GM18517 (cell line): ENCODE measurements around the gene USP31.

ENCODE experiments used
- ATAC-seq: cut with Tn5 transposase; IDR thresholded peaks from one replicate; pipeline ENCODE4 v1.9.1; 2021; ENCODE audit warnings: mild to moderate bottlenecking, moderate library complexity; ENCODE audit not compliant: unreplicated experiment

USP31 gene

DNA sequence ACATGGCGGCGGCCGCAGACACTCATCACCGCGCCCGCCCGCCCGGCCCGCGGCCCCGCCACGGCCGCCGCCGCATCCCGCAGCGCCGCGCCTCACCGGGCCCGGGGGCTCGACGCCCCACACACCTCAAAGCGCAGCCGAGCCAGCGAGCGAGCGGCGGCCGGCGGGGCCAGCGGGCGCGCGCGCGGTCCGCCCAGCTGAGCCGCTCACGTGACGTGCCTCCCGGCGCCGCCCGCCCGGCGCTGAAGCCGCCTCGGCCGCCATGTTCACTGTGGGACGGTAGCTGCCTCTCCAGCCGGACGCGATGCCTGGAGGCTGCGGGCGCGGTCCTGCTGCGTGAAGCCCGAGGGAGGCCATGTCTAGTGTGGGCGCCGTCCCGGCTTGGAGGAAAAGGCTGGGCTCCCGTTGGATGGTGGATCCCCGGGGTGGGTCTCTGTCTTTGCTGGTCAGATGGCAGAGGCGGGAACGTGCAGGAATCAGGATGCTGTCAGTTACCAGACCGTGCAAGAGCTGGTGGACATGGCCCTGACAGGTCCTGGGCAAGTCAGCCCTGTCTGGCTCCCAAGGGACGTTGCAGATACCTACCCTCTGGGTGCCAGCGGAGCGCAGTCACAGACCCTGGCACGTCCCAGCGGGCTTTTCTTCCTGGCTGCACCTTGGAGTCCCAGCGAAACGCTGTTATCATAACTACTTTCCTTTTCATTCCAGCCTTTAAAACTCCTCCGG is at the start of gene USP31:
Gene USP31 (minus strand): TSS at position 186 of the 726 bp plus-strand sequence. CDS start 182 bp downstream, at position 4.
- ATAC-seq = peak; percentile 90

DNA sequence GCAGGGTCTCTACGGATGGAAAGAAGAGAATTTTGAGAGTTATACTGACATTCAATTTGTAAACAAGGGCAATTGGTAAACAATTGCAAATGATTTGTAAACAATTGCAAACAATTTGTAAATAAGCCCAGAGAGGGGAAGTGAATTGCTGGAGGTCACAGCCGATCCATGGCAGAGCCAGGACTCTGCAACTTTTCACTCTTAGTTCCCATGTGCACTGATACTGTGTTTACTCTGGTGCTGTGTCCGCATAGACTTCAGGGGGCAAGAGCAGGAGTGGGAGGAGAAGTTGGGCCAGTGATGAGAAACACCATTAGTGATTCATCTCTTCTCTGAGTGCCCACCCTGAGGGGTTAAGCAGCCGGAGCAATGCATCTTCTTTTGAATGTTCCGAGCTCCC is 47.3 kb upstream of the USP31 start:
- ATAC-seq = no peak

- no peak for ATAC-seq
Observed at GRCh38 chr16:23195366-23195978, 46.2 kb upstream of the USP31 start.

GRCh38 chr16:23194497-23195221 is 45.4 kb upstream of the USP31 start:
- no peak for ATAC-seq

DNA sequence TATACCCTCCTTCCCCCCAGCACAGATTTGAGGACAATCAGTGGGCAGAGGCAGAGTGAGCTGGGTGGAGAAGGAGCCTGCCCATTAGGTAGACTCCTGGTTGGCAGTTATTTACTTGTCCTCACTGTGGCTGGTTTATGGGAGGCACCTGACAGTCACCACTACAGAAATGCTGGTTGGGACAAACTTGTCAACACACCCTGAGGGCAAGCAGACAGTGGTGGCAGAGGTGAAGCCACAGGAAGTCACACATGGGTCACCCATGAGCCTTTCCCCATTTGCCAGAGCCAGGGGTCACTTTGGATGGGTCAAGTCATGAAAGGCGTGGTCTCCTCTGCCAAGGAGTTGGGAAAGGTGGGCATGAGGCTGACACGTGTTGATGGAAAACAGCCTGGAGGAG is 39.7 kb upstream of the USP31 start:
- ATAC-seq = no peak

DNA sequence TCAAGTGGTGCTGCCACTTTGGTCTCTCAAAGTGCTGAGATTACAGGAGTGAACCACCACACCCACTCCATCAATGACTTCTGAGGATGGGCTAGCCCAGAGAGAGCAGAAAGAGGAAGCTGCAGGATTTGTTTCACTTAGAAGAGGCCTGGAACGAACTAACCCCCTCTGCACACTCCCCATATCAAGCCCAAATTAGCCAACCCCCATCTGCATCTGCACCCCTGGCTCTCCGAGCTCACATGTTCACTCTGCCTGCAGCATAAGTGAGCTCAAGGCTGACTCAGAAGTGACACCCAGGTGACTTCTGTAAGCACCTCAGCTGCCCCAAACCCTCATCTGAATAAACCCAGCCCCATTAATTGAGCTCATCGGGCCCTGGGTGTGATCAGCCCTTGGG is 38.1 kb upstream of the USP31 start:
- ATAC-seq = no peak

DNA sequence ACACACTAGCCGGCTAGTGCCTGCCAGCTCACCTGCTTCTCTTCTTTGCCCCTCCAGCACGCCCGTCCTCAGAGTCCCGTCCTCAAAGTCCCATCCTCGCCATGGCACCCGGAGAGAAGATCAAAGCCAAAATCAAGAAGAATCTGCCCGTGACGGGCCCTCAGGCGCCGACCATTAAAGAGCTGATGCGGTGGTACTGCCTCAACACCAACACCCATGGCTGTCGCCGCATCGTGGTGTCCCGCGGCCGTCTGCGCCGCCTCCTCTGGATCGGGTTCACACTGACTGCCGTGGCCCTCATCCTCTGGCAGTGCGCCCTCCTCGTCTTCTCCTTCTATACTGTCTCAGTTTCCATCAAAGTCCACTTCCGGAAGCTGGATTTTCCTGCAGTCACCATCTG is 36.9 kb upstream of the USP31 start:
- ATAC-seq = no peak

GRCh38 chr16:23185656-23186055 is 36.4 kb upstream of the USP31 start:
- no peak for ATAC-seq

- ATAC-seq = no peak
Observed at GRCh38 chr16:23183543-23183862, 34.3 kb upstream of the USP31 start.

DNA sequence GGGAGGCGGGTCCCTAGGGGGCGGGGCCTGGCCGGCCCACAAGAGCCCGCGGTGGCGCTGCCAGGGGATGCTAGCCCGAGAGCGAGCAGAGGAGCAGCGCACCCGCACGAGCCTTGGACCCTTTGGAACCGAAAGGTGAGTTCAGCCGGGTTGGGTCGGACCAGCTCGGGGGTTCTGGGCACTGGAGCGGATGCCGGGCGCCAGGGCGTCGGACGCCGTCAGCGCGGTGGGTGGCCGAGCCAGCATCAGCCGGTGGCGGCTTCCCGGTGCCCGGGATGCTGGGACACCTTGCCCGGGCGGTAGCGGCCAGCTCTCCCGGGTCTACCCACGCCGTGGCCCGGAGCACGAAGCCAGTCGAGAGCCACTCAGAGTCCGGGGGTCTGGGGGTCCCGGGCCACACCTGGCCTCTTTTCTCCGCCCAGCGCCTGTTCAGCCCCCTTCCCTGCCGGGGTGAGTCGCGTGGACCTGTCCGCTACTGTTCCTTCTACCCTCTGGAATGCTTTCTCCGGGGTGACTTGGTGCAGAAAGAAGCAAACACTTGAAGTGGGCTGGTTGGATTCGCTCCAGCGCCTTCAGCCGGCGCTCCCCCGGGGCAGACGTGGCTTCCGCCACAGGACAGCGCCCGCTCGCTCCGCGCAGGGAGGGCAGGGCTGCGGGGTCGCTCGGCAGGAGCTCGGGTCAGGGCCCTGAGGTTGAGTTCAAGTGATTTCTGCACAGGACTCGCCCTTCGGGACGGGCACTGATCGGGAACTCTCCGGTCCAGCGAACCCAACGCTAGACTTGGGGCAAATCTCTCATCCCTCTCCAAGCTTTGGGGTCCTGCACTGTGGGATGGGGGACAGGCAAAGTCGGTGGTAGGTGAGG is 33.7 kb upstream of the USP31 start, which contains the start of gene SCNN1G:
Gene SCNN1G (plus strand): TSS at position 67 of the 864 bp plus-strand sequence. CDS start 3,527 bp downstream, outside the sequence.
- ATAC-seq = peak; percentile 18

DNA sequence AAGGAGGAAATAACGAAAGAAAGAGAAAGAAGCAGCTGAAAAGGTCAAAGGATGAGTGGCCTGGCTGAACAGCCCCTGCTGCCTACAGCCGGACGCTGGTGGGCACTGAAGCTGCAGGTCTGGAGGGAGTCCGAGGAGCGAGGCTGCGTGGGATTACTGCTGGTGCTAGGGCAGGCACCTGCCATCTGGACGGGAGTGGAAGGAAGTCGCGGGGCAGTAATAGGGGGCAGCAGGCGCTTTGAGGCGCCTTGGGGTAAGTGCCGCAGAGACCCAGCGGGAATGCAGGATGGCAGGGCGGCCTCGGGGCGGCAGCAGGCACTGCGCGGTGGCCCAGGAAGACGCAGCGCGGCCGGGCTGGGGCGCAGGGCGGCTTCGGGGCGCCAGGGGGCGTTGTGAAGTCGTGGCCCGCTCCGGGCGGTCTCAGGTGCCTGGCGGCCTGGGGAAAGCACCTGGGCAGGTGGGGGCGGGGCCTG is 33.0 kb upstream of the USP31 start:
- ATAC-seq = peak; percentile 80

- no peak for ATAC-seq
Observed at GRCh38 chr16:23181506-23181905, 32.3 kb upstream of the USP31 start.

DNA sequence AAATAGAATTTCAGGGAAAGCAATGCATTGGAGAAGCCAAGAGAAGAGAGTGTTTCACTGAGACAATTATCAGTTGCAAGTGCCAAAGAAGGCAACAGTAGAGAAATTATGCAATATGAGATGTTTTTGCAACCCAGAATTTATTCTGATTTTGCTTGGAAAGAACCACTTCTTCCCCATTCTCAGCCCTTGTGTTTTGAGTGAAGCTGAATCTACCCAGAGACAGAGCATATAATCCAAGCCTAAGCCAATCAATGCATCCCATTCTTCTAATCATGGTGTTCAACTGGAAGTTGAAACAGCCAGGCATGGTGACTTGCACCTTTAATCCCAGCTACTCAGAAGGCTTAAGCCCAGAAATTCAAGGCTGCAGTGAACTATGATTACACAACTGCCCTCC is 26.4 kb upstream of the USP31 start:
- no peak for ATAC-seq

DNA sequence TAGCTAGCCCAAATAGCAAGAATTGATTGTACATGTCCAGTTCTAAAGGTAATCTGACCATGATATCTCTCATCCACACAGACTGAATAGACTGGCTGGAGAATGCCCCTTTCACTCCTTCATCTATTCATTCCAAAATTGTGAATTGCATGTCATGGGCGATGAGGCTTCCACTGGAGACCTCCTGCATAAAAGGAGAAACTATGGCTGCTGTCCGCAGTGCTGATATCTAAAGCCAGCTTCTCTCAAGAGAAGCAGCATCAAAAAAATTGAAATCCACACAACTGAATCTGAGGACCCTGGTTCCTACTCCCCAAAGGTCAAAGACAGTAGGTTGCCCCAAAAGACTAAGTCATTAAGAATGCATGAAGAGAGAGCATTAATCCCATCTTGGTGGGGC is 25.4 kb upstream of the USP31 start:
- no peak for ATAC-seq

- ATAC-seq = no peak
Observed at GRCh38 chr16:23172994-23173393, 23.7 kb upstream of the USP31 start.

- no peak for ATAC-seq
Observed at GRCh38 chr16:23172583-23172982, 23.3 kb upstream of the USP31 start.

DNA sequence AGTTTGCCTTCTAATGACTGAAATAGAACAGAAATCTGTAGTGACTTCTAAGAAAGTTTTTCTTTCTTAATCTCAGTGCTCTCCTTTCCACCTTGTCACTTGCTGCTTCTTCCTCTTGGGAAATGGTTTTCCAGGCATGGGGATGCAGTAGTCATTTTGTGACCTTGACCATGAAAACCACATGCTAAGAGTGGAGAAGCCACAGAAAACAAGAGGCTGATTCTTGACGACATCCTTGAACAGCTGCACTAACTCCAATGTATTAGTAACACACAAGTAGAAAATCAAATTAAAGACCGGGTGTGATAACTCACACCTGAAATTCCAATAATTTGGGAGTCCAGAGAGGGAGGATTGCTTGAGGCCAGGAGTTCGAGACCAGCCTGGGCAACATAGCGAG is 15.5 kb upstream of the USP31 start:
- ATAC-seq = no peak

DNA sequence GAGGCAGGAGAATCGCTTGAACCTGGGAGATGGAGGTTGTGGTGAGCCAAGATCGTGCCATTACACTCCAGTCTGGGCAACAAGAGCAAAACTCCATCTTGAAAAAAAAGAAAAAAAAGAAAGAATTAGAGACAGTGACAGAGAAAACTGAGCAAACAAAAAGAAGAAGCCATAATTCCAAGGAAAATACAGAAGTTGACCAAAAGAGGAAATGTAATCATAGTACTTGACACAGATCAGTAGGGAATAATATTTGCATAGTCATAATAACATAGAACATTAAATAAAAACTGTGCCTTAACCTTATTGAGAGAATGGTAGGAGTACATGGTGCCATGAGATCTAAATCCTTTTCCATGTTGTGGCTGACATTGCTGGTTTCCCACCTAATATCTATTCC is 14.7 kb upstream of the USP31 start:
- no peak for ATAC-seq

DNA sequence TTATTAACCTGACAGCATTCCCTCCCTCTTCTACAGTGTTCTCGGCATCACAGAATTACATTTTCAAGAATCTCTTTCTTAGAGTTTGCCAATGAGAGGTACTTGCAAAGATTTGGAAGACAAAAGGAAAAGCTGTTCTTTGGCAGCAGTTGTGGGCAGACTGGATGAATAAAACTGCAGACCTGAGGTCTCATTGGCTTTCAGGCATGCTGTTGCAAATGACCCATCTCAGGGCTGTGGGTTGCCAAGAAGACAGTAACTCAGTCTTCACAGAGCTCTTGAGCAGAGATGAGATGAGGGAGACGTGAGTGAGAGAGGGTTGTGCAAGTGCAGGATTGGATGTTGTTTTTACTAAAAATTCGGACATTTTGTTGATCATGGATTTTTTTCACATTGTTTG is 11.3 kb upstream of the USP31 start:
- no peak for ATAC-seq

DNA sequence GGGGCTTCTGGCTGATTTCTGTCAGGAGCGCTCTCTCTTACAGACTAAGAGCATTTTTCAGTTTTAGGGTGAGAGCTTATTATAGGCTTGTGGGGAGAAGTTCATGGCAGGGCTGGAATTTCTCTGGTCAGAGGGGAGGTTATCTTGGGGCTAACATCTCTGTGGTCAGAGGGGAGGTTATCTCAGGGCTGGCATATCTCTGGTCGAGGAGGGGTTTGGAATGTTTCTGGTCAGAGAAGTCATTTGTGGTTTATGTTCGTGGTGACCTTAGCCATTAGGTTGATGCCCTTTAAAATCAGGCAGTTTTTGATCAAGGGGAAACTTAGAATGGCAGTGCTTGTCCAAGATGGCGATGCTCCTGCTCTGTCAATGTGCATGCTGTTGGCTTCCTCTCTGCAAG is 10.8 kb upstream of the USP31 start:
- ATAC-seq = no peak

GRCh38 chr16:23158114-23158513 is 8.9 kb upstream of the USP31 start:
- ATAC-seq = no peak
